ENCODE measurements around the gene CRNN. TPM values are rescaled to one million over a fixed set of nuclear protein-coding genes. Genes with fewer than 3 reads are reported as not detected.

Gene CRNN
- total and polyA plus RNA-seq, 4 donors = 0.22 to 0.31 TPM; not detected in 2

DNA sequence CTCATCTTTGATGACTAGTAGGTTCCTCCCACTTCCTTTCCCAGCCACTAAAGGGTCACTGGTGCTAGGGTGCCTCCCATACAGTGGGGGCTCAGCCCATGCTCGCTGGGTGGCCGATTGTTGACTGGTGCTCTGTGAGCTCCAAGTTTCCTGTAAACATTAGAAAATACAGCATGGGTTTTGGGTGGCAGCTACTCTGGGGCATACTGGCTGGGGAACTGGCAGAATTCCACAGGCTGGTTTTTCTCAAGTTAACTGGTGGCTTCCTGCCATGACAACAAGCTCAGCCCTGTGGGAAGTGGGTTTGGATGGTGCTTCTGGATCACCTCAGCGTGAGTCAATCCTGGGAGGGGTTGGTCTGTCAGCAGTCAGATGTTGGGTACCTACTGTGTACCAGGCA is 28.7 kb upstream of the CRNN start:
- no peak for ATAC-seq (ENCODE audit: insufficient read depth, low FRiP score)
- DNase-seq = peak in 1 of 3 donors; percentile 18

DNA sequence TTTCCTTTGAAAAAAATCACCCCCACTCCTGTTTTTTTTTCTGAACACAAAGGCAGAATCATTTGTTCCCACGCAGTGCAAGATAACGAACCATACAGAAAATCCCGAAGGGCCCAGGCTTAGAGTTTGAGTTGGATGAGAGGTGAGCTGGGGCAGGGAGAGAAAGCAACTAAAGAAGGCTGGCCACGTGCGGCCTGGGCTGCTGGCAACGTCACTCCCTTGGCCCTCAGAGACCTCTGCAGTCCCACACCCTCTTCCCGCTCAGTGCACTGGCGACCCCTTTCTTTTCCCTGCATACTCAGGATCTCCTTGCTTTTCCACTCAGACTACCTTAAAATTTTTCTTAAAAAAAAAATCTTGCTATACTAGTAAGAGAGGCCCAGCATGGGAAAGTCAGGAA is 28.2 kb upstream of the CRNN start:
- 59 to 60% methylated on average over 8 of the region's 8 CpGs for WGBS, 2 donors
- Histone ChIP-seq H3K27ac (ENCODE audit: low read depth in 1 of 2, low read length in 1 of 2) (no peak overlapping the region), H3K36me3 (ENCODE audit: control insufficient read depth in 4 of 4, insufficient read depth in 4 of 4, low read length in 4 of 4) (no peaks in the 10 kb centered on the region), H3K4me1 (ENCODE audit: control insufficient read depth in 5 of 5, insufficient read depth in 5 of 5, low read length in 5 of 5) (peaks cover 0 to 2% (median 0%) of the 10 kb centered on the region in 5 donors), H3K4me3 (no peak overlapping the region), H3K9me3 (ENCODE audit: control insufficient read depth in 4 of 4, insufficient read depth in 3 of 4, low read length in 3 of 4) (no peaks in the 10 kb centered on the region), H3K9ac (ENCODE audit: insufficient read depth in 1 of 2, low read length in 2 of 2) (no peak overlapping the region), H3K27me3 (ENCODE audit: control insufficient read depth in 3 of 3, insufficient read depth in 3 of 3, low read length in 2 of 3) (no peaks in the 10 kb centered on the region)
- DNase-seq (no peak), ATAC-seq (ENCODE audit: insufficient read depth, low FRiP score) (no peak)
- TF ChIP-seq, protein P1, sequence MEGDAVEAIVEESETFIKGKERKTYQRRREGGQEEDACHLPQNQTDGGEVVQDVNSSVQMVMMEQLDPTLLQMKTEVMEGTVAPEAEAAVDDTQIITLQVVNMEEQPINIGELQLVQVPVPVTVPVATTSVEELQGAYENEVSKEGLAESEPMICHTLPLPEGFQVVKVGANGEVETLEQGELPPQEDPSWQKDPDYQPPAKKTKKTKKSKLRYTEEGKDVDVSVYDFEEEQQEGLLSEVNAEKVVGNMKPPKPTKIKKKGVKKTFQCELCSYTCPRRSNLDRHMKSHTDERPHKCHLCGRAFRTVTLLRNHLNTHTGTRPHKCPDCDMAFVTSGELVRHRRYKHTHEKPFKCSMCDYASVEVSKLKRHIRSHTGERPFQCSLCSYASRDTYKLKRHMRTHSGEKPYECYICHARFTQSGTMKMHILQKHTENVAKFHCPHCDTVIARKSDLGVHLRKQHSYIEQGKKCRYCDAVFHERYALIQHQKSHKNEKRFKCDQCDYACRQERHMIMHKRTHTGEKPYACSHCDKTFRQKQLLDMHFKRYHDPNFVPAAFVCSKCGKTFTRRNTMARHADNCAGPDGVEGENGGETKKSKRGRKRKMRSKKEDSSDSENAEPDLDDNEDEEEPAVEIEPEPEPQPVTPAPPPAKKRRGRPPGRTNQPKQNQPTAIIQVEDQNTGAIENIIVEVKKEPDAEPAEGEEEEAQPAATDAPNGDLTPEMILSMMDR (IDR thresholded peaks at IDR 0.05; ENCODE audit: control extremely low read depth, extremely low read depth) = no peak

More for the DNA sequence above, 28.7 kb upstream of the CRNN start:
- H3K36me3 ChIP-seq (ENCODE audit: control insufficient read depth in 4 of 4, insufficient read depth in 4 of 4, low read length in 4 of 4) = no peaks in the 10 kb centered on the region
- H3K4me3 ChIP-seq = no peak overlapping the region
- TF ChIP-seq, protein P1 (IDR thresholded peaks at IDR 0.05; ENCODE audit: control extremely low read depth, extremely low read depth) = no peak
- WGBS, 2 donors = 17 to 32% methylated on average over 3 of the region's 3 CpGs
- peaks cover 0 to 2% (median 0%) of the 10 kb centered on the region in 5 donors for H3K4me1 ChIP-seq (ENCODE audit: control insufficient read depth in 5 of 5, insufficient read depth in 5 of 5, low read length in 5 of 5)
- H3K9ac ChIP-seq (ENCODE audit: insufficient read depth in 1 of 2, low read length in 2 of 2) = no peak overlapping the region
- no peak overlapping the region for H3K27ac ChIP-seq (ENCODE audit: low read depth in 1 of 2, low read length in 1 of 2)
- no peaks in the 10 kb centered on the region for H3K27me3 ChIP-seq (ENCODE audit: control insufficient read depth in 3 of 3, insufficient read depth in 3 of 3, low read length in 2 of 3)
- no peaks in the 10 kb centered on the region for H3K9me3 ChIP-seq (ENCODE audit: control insufficient read depth in 4 of 4, insufficient read depth in 3 of 4, low read length in 3 of 4)

DNA sequence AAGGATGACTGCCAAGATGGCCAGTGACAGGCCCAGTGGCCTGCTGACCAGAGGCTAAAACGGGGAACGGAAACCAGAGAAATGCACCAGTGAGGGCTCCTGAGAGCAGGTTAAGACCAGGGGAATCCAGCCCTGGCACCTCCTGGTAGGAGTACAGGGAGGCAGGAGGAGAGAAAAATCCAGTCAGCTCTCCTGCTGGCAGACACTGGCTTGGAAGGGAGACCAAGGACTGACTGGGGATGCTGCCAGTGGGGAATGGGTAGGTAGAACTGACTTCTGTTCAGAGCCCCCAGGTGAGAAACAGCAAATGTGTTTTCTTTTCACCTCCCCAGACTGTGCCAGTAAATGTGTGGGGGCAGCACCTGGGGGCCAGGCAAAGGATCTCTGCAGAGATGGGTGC is 27.7 kb upstream of the CRNN start:
- no peaks in the 10 kb centered on the region for H3K27me3 ChIP-seq (ENCODE audit: control insufficient read depth in 3 of 3, insufficient read depth in 3 of 3, low read length in 2 of 3)
- no peaks in the 10 kb centered on the region for H3K36me3 ChIP-seq (ENCODE audit: control insufficient read depth in 4 of 4, insufficient read depth in 4 of 4, low read length in 4 of 4)
- DNase-seq (no peak), ATAC-seq (ENCODE audit: insufficient read depth, low FRiP score) (no peak)
- H3K4me3 ChIP-seq = no peak overlapping the region
- TF ChIP-seq, protein P1 (IDR thresholded peaks at IDR 0.05; ENCODE audit: control extremely low read depth, extremely low read depth) = no peak
- no peak overlapping the region for H3K9ac ChIP-seq (ENCODE audit: insufficient read depth in 1 of 2, low read length in 2 of 2)
- WGBS, 2 donors = 95 to 100% methylated on average over 2 of the region's 2 CpGs
- no peaks in the 10 kb centered on the region for H3K9me3 ChIP-seq (ENCODE audit: control insufficient read depth in 4 of 4, insufficient read depth in 3 of 4, low read length in 3 of 4)
- peaks cover 0 to 2% (median 0%) of the 10 kb centered on the region in 5 donors for H3K4me1 ChIP-seq (ENCODE audit: control insufficient read depth in 5 of 5, insufficient read depth in 5 of 5, low read length in 5 of 5)
- H3K27ac ChIP-seq (ENCODE audit: low read depth in 1 of 2, low read length in 1 of 2) = no peak overlapping the region

All from lung (tissue), 12 donors.